GF-D8 (cell line): Measurements from ENCODE around the gene POLL.

ENCODE experiments used
- DNase-seq: peaks from one replicate; lab custom pipeline; 2025; lab: John Stamatoyannopoulos, UW

Gene POLL

DNA sequence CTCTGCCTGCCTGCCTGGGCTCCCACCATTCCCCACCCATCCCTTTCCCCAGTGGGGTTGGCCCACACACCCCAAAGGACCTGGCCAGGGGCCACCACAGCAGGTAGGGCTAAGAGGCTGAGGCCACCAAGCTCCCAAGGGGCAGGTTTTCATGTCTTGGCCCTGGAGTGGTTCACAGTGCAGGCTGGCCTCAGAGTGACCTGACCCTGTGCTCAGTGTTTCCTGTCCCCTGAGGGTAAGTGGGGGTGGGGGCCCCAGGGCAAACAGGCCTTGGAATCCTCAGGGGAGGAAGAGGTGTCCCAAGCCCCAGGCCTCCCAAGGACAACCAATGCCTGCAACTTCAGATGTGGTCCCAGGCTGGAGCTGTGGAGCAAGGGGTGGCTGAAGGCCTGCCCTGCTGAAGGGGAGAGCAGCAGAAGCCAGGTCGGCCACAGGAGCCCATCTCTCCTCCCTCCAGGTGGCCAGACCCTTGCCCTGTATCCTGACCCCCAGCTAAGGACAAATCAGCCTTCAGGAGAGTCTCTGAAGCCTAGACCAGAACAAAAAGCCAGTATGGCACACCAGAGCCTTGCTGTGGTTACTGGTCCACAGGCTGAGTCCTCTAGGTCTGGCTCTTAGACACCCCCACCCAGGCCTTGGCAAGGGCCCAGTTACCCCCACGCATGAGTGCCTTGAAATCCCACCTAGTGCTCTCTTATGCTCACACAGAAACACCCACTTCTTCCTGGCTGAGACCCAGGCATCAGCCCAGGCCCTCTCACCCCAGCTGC is 27.6 kb downstream of the POLL start:
- no peak for DNase-seq

DNA sequence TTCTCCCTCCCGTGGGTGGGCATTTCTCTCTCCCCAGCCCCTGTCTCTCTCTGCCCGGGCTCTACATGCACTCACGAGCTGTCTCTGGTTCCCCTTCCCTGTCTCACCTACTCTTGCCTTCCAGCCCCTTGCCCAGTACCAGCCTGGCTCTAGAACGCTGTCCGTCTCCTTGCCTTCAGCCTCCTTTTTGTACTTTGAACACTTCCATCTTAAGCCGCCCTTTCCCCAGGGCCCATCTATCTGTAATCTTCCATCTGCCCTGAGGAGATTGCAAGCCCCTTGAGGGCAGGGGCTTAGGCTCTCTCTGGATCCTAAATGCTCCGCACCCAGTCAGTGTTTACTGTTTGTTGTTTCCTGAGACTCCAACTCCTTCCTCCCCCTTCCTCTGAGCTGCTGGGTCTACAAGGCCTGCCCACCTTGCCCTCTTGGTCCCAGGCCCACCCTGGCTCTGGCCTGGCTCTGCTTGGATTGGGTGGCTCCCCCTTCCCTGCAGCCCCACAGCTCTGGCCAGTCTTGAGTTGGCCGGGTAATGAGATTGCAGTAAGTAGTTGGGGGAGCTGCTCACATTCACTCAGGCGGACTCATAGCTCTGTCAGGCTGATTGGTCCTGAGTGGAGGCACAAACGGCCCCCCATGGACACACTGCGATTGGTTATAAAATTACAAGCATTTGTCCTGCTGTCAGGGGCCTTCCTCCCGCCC is 28.3 kb downstream of the POLL start:
- DNase-seq: no peak

DNA sequence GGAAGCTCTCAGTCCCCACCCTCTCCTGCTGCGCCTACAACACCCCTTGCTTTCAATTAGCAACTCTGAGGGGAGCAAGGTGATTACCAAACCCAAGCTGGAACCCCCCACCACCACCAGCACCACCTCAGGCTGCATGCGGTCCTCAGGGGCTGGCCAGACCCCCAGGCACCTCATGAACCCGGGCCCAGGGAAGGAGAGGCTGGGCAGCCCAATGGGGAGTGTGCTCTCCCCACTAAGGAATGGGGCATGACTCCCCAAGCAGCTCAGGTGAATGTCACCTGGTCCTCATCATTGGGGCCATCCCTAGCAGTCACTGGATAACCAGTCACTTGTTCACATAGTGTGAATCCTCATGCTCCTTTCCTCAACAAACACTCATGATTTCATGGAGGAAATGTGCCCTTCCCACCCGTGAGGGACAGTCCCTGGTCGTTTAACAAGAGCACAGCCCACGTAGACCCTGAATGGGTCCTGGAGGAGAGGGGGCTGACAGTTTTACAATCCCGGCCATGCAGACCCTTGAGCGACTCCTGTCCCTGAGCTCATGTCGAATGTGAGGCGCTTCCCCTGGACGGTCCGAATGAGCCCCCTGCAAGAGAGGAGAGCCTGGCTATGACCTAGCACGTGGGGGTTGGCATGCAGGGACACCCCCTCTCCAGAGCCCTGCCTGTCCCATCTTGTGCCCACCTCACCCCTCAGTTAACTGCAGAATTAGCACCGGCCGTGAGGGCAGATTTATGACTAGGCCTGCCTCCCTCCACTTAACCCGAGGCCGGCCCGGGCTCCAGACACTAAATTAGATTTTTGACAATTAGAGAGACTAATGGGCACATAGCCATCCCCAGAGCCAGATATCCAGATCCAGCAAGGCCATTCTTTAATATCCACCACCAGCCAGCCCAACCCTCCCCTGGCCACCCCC is 29.1 kb downstream of the POLL start:
- DNase-seq: no peak

DNA sequence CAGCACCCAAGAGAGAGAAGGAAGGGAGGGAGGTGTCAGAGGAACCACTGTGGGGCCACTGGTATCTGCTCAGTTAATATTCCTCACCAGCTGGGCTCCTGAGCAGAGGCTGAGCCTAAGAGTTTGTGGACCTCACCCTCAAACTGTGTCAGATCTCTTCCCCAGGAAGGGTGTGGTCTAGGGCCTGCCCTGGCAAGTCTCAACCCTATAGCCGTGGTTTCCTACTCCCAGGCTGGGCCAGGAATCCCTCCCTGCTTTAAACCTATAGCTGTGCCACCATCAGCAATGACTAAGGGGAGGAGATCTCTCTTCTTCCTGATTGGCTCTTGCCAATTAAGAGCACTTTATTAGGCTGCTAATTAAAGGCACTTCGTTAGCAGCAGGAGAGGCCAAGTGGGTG is 29.9 kb downstream of the POLL start:
- no peak for DNase-seq

DNA sequence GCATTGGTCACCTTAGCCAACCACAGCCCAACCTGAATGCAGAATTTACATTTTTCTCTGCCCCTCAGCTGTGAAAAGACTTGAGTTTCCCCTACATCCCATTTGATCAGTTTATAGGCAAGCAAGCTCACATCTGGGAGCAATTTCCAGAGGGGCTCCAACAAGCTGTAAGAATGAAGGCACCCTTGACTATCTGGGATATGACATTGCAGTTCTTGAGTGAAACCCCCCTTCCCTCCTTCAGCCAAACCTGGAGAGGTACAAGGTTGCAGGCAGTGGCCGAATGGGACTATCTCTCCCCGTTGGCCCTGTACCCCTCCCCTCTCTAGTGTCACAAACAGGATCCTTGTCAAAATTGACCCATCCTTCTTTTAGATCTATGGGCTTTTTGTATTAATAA is 30.5 kb downstream of the POLL start:
- DNase-seq: no peak

DNA sequence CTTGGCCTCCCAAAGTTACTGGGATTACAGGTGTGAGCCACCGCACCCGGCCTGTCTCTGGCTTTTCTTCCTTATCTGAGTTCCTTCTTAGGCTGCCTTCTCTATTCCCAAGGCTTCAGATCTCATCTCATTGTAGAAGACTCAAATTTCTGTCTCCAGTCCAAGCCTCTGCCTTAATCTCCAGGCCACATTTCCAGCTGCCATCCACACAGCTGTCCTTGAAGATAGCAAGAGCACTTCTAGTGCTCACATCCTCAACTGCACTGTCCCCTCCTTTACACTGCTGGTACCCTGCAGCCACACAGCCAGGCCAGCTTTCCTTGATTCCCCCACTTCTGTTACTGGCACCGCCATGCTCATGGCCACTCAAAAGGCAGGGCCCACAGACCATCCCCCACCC is 35.6 kb downstream of the POLL start:
- no peak for DNase-seq

DNA sequence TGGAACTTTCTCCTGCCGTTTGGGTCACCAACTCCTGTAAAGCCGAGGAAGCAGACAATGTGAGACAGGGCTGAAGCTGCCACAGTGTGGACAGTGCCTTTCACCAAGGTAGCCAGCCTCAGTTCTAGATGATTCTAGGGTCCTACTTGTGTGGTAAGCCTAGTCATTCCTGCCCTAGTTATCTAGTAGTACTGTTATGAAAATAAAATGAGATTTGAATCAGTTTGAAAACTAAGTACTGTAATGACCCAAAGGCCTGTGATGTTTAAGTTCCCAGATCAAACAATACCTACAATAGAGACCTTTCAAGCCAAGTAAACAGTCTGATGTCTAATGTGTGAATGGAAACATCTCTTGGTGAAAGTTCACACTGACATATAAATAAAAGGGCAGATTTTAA is 37.1 kb downstream of the POLL start:
- DNase-seq: no peak

DNA sequence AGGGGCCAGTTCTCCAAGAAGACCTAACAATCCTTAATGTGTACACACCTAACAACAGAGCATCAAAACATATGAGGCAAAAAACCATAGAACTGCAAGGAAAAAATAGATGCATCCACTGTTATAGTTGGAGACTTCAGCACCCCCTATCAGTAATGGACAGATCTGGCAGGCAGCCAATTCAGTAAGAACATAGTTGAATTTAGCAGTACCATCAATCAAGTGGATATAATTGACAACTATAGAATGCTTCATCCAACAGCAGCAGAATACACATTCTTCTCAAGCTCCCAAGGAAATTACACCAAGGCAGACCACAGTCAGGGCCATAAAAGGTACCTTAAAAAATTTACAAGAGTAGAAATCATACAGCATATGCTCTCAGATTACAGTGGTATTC is 42.2 kb downstream of the POLL start:
- no peak for DNase-seq

DNA sequence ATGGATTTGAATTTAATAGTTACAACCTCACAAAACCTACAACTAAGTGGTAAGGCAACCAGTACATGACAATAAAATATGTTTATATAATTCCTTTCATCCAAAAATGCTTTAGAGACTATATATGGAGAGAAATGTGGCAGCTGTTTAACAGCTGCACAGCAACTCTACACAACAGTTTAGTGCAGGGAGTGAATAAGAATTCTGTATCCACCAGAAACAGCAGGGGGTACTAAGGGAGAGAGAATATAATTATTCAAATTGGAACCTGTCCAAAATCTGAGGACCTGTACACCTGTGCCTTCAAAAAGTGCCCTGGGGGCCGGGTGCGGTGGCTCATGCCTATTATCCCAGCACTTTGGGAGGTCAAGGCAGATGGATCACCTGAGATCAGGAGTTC is 49.6 kb downstream of the POLL start:
- no peak for DNase-seq

DNA sequence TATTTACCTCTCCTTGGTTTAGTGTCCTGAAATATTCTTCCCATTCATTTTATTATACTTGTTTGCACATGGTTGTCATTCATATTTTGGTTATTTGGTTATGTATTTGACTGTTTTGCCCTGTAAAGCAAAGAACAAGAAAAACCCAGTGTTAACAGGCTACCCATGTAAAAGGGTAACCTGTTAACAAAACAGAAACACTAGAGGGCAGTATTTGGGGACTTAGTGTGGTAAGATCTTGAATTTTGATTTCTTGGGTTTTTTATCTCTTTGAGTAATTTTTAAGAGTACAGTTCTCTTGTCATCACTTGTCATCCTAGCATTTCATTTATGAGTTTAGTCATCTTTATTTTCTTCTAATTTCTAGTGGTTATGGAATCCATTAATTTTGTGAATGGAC is 51.3 kb downstream of the POLL start:
- DNase-seq: no peak

DNA sequence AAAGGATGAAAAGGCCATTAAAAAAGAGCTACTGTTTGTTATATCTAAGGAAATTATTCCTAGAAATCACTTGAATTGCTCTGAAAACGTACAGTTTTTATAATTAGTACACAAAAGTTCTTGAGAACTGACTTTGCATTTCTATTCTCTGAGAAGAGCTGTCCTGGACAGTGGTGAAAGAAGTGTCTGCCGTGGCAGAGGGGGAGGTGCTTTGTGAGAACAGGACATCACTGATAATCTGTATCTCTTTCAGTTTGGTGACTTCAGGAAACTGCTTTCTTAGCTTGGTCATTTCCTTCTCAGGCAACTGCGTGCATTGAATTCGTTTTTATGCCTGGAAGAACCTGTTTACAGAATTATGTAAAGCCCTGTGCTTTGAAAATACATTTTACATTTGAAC is 52.1 kb downstream of the POLL start:
- DNase-seq: peak; percentile 7

DNA sequence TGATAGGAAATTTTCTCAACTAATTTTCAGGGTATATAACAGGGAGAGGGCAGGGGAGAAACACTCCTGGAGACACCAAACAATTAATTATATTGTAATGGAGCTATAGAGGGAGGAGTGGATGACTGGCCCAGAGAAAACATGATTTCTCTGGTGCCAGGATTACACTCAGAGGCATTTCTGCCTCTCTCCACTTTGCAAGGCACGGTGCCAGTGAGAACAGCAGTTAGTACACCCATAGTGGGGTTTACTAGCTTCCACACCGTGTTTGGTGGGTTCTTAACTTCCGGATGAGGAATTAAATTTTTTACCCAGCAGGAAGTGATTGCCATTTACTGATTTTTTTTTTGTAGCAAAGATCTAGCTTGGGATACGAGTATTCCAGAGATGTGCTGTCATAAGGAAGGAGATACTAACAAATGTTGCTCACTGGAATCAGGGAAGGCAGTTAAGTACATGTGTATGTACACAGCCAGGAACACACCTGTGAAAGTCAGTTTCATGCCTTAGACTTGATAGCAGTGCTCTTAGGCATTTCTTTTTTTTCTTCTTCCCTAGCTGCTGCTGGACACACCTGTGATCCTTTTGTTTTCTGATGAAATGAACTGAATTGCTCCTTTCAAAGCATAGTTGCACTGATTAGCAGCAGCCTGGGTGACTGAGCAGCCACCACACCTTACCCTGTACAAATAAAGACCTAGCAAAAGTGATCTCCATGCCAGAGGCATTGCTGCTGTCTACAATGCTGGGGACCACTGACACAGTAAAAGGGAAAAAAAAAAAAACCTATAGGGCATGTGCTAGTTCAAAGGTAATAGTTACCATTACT is 58.1 kb downstream of the POLL start:
- DNase-seq: no peak

DNA sequence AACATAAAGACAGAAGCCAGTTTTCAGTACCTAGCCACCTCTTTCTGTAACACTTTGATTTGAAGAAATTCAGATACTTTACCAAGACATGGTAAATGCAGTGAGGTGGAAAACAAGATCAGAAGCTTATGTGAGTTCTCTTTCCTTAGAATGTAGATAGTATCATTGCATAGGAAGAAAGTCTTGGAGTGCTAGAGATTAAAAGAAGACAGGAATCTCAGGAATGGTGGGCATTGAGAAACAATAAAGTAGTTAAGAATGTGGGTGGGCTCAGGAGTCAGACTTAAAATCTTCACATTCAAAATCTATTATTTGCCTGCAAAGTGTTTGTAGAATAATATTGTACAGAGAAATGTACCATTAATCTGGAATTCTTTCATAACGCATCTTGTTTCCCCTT is 58.9 kb downstream of the POLL start:
- no peak for DNase-seq
